DMS 273 (cell line): ENCODE data around the gene IRF4.

Experiments used
- DNase-seq: peaks from one replicate; lab custom pipeline; 2025; ENCODE audit not compliant: unreplicated experiment; lab: John Stamatoyannopoulos, UW

The IRF4 gene

GRCh38 chr6:436308-437036 is 44.9 kb downstream of the IRF4 start:
- DNase-seq = no peak

GRCh38 chr6:437037-437392 is 45.5 kb downstream of the IRF4 start:
- DNase-seq = no peak

GRCh38 chr6:438634-439170 is 47.1 kb downstream of the IRF4 start:
- DNase-seq = no peak

GRCh38 chr6:439641-440167 is 48.2 kb downstream of the IRF4 start:
- peak; percentile 25 for DNase-seq

GRCh38 chr6:441126-441920 is 49.8 kb downstream of the IRF4 start:
- DNase-seq = no peak

- DNase-seq = no peak
These were observed 52.1 kb downstream of the IRF4 start for GRCh38 chr6:443621-444159.

GRCh38 chr6:444653-445275 is 53.2 kb downstream of the IRF4 start:
- no peak for DNase-seq

- DNase-seq = no peak
These were observed 54.2 kb downstream of the IRF4 start for GRCh38 chr6:445571-446417.

GRCh38 chr6:446418-447366 is 55.1 kb downstream of the IRF4 start:
- no peak for DNase-seq

GRCh38 chr6:447381-448165 is 56.0 kb downstream of the IRF4 start:
- no peak for DNase-seq

GRCh38 chr6:448296-449056 is 56.9 kb downstream of the IRF4 start:
- no peak for DNase-seq

GRCh38 chr6:449057-449430 is 57.5 kb downstream of the IRF4 start:
- DNase-seq = no peak

GRCh38 chr6:449486-450419 is 58.2 kb downstream of the IRF4 start:
- no peak for DNase-seq

GRCh38 chr6:451336-451735 is 59.8 kb downstream of the IRF4 start:
- no peak for DNase-seq

- no peak for DNase-seq
These were observed 60.3 kb downstream of the IRF4 start for GRCh38 chr6:451847-452246.

- peak; percentile 35 for DNase-seq
These were observed 60.9 kb downstream of the IRF4 start for GRCh38 chr6:452301-453067.
